SIG-M5 (cell line): ENCODE data around the gene LRRC32.

Experiments used
- DNase-seq: peaks from one replicate; lab custom pipeline; 2025; lab: John Stamatoyannopoulos, UW

LRRC32 gene

GRCh38 chr11:76700177-76701100 lies 29.9 kb upstream of the LRRC32 start:
- DNase-seq = no peak

GRCh38 chr11:76699451-76700091 lies 29.0 kb upstream of the LRRC32 start:
- DNase-seq = no peak

DNA sequence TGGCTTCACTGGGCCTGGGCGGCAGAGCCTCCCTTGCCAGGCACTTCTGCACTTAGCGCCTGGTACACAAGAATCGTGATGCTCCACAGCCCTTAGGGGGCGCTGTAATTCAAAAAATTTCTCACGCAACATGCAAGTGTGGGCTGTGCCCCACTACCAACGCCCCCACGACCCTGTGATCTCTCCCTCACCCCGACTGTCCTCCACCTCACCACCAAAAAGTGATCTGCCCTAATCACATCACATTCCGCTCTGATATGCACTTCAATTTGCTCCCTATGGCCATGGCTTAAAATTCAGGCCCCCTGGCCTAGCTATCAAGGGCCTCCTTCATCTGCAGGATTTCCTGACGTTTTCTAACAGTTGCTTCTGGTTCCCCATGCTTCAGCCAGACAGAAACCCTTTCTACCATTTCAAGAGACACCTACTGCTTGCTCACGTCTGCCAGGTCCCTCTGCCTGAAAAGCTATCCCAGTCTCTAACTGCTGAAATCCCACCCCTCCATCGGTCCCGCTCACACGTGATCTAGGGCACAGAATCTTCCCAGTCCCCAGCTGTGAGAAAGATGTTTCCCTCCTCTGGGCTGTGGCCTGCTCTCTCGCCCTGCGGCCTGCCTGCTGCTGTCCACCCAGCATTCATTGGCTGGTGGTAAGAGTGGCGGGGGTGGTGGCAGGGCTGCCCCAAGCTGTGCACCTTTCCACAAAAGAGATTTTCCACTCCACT lies 27.9 kb upstream of the LRRC32 start:
- DNase-seq = no peak

DNA sequence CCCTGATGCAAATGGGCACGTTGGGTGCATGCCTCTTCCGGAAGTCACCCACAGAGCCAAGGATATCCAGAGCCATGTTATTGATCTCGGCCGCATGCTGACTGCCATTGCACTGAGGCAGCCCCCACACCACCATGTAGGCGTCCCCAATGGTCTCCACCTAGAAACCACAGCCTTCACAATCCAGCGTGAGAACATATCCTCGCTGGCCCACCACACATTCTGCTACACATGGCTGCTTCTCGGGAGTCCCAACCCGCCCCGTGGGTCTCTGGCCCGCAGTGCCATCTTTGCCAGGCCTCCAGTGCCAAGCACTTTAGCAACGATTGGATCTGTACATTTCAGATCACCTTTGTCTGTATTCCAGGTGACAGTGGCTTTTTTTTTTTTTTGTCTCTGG lies 26.2 kb upstream of the LRRC32 start:
- no peak for DNase-seq

DNA sequence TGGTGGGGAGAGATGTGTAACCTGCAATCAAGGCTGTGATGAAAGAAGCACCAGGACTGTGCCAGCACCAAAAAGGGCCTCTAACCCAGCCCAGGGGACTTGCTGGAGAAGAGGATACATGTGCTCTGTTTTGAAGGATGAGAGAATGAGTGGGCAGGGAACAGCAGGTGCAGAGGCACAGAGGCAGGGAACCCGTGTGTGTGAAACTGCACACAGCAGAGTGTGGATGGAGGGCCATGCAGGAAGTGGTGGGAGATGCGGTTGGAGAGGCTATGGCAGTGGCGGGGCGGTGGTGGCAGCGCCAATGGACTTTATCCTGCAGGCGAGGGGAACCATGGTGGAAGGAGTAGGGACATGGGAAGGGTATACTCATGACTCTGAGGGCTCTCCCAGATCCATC lies 25.2 kb upstream of the LRRC32 start:
- no peak for DNase-seq

- no peak for DNase-seq
Measured at GRCh38 chr11:76695133-76695532, 24.6 kb upstream of the LRRC32 start.

DNA sequence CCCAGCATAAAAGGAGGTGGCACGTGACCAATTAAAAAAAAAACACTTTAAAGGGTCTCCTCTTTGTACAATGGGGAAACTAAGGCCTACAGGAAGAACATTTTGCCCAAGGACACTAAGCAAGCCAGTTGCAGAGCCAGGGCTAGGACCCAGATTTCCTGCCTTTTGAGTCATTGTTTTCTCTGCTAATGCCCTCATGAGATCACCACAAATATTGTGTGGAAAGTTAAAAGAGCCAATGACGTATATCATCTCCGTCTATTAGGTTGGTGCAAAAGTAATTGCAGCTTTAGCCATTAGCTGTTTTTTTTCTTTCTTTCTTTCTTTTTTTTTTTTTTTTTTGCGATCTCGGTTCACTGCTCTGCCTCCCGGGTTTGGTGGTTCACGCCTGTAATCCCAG lies 24.1 kb upstream of the LRRC32 start:
- DNase-seq = no peak

DNA sequence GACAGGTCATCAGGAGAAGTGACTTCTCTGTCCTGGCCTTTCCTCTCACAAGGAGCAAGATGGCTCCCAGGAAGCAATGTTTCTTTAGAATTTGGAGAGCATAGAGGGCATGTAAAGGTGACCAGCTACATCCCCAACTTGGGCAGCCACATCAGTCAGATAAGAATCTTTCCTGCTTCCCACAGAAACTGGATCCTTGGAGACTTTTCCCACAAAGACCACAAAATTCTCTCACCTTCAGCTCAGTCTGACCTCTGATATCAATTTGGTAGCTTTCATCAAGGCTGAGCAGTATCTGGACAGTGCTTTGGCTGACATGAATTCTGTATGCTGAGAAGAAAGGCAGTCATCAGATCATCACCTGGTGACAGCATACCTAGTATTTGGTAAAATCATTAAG lies 23.3 kb upstream of the LRRC32 start:
- DNase-seq = no peak

DNA sequence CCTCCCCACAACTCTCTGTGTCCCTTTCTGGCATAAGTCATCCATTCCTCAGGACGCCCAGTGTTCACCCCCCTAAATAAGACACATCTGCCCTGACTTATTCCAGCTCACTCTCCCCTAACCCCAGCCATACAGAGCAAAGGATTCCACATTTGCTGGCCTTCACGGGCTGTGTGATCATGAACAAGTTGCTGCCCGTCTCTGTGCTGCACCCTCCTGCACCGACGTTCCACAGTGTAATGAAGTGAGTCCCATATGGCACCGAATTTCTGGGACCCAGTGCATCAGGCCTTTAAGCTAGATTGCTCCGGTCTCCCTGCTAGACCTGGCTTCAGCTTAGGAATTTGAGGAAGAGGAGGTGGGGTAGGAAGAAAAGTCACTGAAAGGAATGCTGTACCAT lies 22.4 kb upstream of the LRRC32 start:
- DNase-seq = no peak

- DNase-seq = no peak
Measured at GRCh38 chr11:76691655-76692054, 21.1 kb upstream of the LRRC32 start.

GRCh38 chr11:76690736-76691135 lies 20.2 kb upstream of the LRRC32 start:
- DNase-seq = no peak

GRCh38 chr11:76689313-76690260 lies 19.0 kb upstream of the LRRC32 start:
- DNase-seq = no peak

GRCh38 chr11:76688146-76688545 lies 17.6 kb upstream of the LRRC32 start:
- no peak for DNase-seq

GRCh38 chr11:76686261-76687079 lies 15.9 kb upstream of the LRRC32 start:
- DNase-seq = no peak

DNA sequence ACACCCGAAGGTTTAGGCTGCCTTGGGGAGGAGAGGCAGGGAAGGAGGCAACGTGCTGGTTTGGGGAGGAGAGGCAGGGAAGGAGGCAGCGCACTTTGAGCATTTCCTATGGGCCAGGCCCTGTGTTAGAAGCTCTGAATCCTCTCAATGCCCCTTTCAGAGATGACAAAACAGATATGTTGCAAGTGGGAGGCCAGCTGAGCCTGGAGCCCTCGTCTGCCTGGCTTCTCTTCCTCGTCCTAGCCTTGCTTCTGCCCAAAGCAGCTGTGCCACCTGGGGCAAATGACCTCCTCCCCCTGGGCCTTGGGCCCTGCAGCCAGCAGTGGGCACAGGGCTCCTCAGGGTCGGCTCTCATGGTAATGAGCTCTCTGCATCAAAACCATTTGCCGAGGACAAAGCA lies 15.3 kb upstream of the LRRC32 start:
- DNase-seq = no peak

DNA sequence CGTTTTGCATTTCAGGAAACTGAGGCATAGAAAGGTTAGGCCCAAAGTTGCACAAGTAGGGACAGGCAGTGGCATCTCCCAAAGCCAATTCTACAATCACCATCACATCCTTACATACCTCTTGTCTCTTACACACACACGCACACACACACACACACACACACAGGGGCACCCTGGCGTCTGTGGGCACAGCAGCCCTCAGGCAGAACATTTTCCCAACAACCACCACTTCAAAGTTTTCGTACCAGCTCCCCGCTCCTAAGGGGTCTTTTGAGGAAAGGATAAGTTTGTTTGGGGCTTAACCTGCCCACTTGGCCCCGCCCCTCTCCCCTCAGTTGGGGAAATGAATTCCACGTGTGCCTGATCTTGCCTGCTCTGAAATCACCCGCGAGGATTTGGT lies 14.7 kb upstream of the LRRC32 start:
- no peak for DNase-seq

DNA sequence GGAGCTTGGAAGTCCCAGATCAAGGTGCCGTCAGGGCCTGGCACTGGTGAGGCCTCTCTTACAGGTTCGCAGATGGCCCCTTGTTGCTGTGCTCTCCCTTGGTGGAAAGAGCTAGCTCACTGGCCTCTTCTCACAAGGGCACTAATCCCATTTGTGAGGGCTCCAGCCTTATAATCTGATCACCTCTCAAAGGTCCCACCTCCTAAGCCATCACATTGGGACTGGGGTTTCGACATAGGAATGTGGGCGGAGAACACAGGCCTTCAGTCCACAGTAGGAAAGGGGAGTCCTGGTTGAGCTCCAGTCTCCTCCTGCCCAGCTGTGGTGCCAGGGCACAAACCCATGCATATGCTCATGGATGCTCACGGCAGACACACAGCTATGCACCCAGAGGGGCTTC lies 14.0 kb upstream of the LRRC32 start:
- DNase-seq = no peak

DNA sequence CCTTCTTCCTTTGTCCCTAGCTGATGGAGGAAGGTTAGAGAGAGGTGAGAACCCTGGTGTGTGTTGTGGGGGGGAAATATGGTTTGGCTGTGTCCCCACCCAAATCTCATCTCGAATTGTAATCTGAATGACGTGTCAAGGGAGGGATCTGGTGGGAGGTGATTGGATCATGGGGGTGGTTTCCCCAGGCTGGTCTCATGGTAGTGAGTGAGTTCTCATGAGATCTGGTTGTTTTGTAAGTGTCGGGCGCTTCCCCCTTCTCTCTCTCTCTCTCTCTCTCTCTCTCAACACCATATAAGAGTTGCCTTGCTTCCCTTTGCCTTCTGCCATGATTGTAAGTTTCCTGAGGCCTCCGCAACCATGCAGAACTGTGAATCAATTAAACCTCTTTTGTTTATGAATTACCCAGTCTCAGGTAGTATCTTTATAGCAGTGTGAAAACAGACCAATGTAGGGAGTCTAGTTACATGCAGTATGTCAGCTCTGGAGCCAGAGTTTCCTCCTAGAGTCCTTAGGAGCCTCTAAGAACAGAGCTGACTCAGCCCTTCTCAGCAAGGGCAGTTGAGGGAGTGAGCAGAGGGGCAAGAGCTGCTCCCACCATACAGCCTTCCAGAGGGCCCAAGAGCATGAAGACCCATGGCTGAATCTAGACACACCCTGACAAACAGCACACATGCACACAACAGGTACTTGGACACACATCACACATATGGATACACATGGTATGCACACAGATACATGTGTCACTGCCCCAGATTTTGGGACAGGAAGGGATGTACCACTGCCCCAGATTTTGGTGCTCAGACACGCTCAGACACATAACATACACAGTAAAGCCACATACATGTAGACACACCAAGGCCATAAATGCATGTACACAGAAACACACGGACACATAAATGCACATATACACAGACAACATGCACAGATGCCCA lies 12.9 kb upstream of the LRRC32 start:
- DNase-seq = no peak

GRCh38 chr11:76682684-76683083 lies 12.1 kb upstream of the LRRC32 start:
- DNase-seq = no peak

DNA sequence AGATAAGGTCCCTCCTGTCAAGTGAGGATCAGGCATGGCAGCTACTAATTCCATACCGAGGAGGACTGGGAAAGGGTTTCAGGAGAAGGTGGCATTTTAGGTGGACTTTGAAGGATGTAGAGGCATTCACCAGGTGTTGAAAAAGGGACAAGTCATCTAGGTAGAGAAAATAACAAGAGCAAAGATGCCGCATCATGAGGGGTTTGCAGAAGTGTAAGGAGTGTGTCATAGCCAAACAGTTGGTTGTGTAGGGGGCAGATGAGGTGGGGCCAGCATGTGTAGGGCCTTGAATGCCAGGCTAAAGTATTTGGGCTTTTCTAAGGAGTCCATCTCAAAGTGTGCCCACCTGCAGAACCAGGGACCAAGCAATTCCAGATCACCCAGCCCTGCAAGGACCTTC lies 11.6 kb upstream of the LRRC32 start:
- DNase-seq = no peak
